A673 (cell line): ENCODE measurements around the gene ZMAT3. TPM values are rescaled to one million over a fixed set of nuclear protein-coding genes. Genes with fewer than 3 reads are reported as not detected.

Experiments used
- BruUV-seq: library from RNA; stranded (reverse); fragments of 400-500 nt; replicated peaks from 2 replicates; lab custom pipeline; 2021; lab: Mats Ljungman, UMichigan
- CTCF ChIA-PET: fragments of 300-600 bp; sonication (Branson Sonifier 250); formaldehyde crosslinking; loops from one replicate; lab custom pipeline; 2022; ENCODE audit warnings: antibody characterized with exemption; lab: Charles Lee
- POLR2A ChIA-PET: fragments of 300-600 bp; sonication (Branson Sonifier 250); formaldehyde crosslinking; loops from one replicate; lab custom pipeline; 2022; ENCODE audit warnings: antibody characterized with exemption; ENCODE audit not compliant: low non-redundant PET; lab: Charles Lee
- DNase-seq: peaks from one replicate; pipeline ENCODE4 v3.0.0-alpha.2; 2015; ENCODE audit warnings: low spot score
- H3K27ac ChIP-seq: fragments of 200-600 bp; sonication (generic); 2 replicates; pipeline ENCODE4 v1.5.1; 2016; ENCODE audit warnings: mixed run types, low read depth, mild to moderate bottlenecking, mixed read lengths, antibody characterized with exemption, low read length; ENCODE audit not compliant: poor library complexity, severe bottlenecking
- H3K27me3 ChIP-seq: fragments of 200-600 bp; sonication (generic); replicated peaks from 2 replicates; pipeline ENCODE4 v1.6.1; 2017; ENCODE audit warnings: mixed run types, low read depth, mild to moderate bottlenecking, mixed read lengths, antibody characterized with exemption, low read length; ENCODE audit not compliant: insufficient read depth, poor library complexity
- H3K36me3 ChIP-seq: fragments of 200-600 bp; sonication (generic); 2 replicates; pipeline ENCODE4 v1.6.1; 2016; ENCODE audit warnings: mixed run types, mild to moderate bottlenecking, mixed read lengths, antibody characterized with exemption, low read length; ENCODE audit not compliant: insufficient read depth, poor library complexity, severe bottlenecking
- H3K4me1 ChIP-seq: fragments of 200-600 bp; sonication (generic); 2 replicates; pipeline ENCODE4 v1.6.1; 2017; ENCODE audit warnings: mixed run types, mild to moderate bottlenecking, mixed read lengths, antibody characterized with exemption, low read length; ENCODE audit not compliant: insufficient read depth, poor library complexity, severe bottlenecking
- H3K4me3 ChIP-seq: fragments of 200-600 bp; sonication (generic); 2 replicates; pipeline ENCODE4 v1.5.1; 2016; ENCODE audit warnings: low read depth, mixed run types, mild to moderate bottlenecking, mixed read lengths, low read length; ENCODE audit not compliant: poor library complexity, severe bottlenecking
- H3K9me3 ChIP-seq: fragments of 200-600 bp; sonication (generic); 2 replicates; pipeline ENCODE4 v1.6.1; 2016; ENCODE audit warnings: mixed run types, low read depth, mild to moderate bottlenecking, mixed read lengths, antibody characterized with exemption, low read length; ENCODE audit not compliant: poor library complexity, severe bottlenecking
- EZH2 ChIP-seq: fragments of 200-600 bp; sonication (generic); IDR thresholded peaks from 2 replicates; pipeline ENCODE4 v1.6.1; 2017; ENCODE audit warnings: borderline replicate concordance, low read depth, mild to moderate bottlenecking, mixed read lengths, antibody characterized with exemption, low read length; ENCODE audit not compliant: poor library complexity, severe bottlenecking
- intact Hi-C: fragments of 100-400 bp; cut with micrococcal nuclease; formaldehyde crosslinking; loops from one replicate; pipeline ENCODE4 v1.10.0; 2022; ENCODE audit not compliant: unreplicated experiment
- total RNA-seq: library from RNA; stranded (reverse); gene quantifications from 2 replicates; pipeline ENCODE4 v1.2.3, GENCODE V29; 2021
- TF ChIP-seq, protein P1 (sequence below): fragments of 300-800, 200-600 bp; sonication (generic); conservative IDR thresholded peaks from 2 replicates; pipeline ENCODE4 v1.5.1; 2017; ENCODE audit warnings: low read depth, mild to moderate bottlenecking, antibody characterized with exemption, low read length, moderate library complexity, mixed read lengths

ZMAT3 gene
- total RNA-seq, 1 experiment from 2014 or later = 8.6 TPM

GRCh38 chr3:179082416-179082815 lies 10.8 kb upstream of the ZMAT3 start:
- no peak for DNase-seq
- ChIA-PET CTCF (no interaction called here), POLR2A (no interaction called here)
- no peaks in the 10 kb centered on the region for H3K9me3 ChIP-seq
- no peaks in the 10 kb centered on the region for H3K36me3 ChIP-seq
- H3K27me3 ChIP-seq = no peaks in the 10 kb centered on the region
- no peak overlapping the region for H3K27ac ChIP-seq
- no peak overlapping the region for H3K4me3 ChIP-seq
- no peaks in the 10 kb centered on the region for H3K4me1 ChIP-seq
- intact Hi-C loops = no loop called here
- TF ChIP-seq, protein P1, sequence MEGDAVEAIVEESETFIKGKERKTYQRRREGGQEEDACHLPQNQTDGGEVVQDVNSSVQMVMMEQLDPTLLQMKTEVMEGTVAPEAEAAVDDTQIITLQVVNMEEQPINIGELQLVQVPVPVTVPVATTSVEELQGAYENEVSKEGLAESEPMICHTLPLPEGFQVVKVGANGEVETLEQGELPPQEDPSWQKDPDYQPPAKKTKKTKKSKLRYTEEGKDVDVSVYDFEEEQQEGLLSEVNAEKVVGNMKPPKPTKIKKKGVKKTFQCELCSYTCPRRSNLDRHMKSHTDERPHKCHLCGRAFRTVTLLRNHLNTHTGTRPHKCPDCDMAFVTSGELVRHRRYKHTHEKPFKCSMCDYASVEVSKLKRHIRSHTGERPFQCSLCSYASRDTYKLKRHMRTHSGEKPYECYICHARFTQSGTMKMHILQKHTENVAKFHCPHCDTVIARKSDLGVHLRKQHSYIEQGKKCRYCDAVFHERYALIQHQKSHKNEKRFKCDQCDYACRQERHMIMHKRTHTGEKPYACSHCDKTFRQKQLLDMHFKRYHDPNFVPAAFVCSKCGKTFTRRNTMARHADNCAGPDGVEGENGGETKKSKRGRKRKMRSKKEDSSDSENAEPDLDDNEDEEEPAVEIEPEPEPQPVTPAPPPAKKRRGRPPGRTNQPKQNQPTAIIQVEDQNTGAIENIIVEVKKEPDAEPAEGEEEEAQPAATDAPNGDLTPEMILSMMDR = no peak
- TF ChIP-seq EZH2 = no peak
- BruUV-seq = no TSS peak

DNA sequence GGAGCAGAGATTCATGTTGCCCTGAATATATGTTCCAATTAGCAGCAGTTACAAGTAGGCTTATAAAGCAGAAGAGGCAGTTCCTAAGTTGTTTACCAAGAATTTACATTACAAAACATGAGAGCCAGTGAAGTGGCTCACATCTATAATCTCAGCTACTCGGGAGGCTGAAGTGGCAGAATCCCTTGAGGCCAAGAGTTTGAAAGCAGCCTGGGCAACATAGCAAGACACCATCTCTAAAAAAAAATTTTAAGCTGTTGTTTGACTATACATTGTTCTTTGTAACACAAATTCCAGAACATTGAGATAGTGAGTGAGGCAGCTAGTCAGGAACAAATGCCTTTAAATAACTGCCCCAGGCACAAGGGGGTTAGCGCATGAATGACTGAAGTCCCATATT lies 10.3 kb upstream of the ZMAT3 start:
- no peaks in the 10 kb centered on the region for H3K9me3 ChIP-seq
- no peak for DNase-seq
- H3K27me3 ChIP-seq = no peaks in the 10 kb centered on the region
- no peaks in the 10 kb centered on the region for H3K4me1 ChIP-seq
- BruUV-seq = no TSS peak
- no peak overlapping the region for H3K4me3 ChIP-seq
- TF ChIP-seq, protein P1 = no peak
- no peak for TF ChIP-seq EZH2
- H3K36me3 ChIP-seq = no peaks in the 10 kb centered on the region
- intact Hi-C loops = no loop called here
- POLR2A ChIA-PET = no interaction called here
- CTCF ChIA-PET = no interaction called here
- H3K27ac ChIP-seq = no peak overlapping the region

- no peak for DNase-seq
- POLR2A ChIA-PET = no interaction called here
- CTCF ChIA-PET = no interaction called here
Measured at GRCh38 chr3:179079537-179079936, 7.9 kb upstream of the ZMAT3 start.

More at GRCh38 chr3:179079537-179079936, 7.9 kb upstream of the ZMAT3 start:
- Histone ChIP-seq H3K9me3 (no peaks in the 10 kb centered on the region), H3K27me3 (no peaks in the 10 kb centered on the region), H3K4me1 (no peaks in the 10 kb centered on the region), H3K27ac (no peak overlapping the region), H3K4me3 (no peak overlapping the region), H3K36me3 (no peaks in the 10 kb centered on the region)
- intact Hi-C loops = no loop called here
- no TSS peak for BruUV-seq
- TF ChIP-seq EZH2 = no peak
- TF ChIP-seq, protein P1 = no peak
